Measurements from ENCODE around the gene VPS26C.

Gene VPS26C

DNA sequence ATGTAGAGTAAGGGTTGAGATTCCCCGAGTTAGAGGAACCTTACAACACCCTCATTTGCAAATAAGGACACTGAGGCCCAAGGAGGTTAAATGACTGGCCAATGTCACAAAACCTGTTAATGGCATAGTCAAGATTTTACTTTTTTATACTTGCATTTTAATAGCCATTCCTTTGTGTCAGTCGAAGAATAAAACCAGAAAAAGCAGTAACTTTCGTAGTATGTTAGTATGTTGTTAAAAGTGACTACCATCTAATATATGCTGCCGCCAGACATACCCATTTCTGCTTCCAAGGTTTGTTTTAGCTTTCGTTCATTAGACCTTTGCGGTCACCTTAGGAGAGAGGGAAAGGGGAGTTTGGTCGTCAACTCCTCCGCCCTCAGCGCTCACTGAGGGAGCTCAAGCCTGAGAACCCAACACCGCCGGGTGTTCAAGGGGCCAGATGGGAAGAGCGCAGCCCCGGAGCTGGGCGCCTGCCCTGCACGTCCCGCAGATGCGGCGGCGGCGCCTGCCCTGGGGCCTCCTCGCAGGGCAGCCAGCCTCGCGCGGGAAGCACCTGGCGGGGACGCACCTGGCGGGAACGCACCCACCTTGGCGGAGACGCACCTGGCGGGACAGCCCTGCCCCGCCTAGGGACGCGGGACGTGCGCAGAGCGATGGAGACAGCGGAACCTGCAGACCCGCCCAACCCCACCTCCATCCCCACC lies 466 bp downstream of the VPS26C start:
- DNase-seq (ENCODE audit: low spot score) (no peak), FAIRE-seq (no peak)

DNA sequence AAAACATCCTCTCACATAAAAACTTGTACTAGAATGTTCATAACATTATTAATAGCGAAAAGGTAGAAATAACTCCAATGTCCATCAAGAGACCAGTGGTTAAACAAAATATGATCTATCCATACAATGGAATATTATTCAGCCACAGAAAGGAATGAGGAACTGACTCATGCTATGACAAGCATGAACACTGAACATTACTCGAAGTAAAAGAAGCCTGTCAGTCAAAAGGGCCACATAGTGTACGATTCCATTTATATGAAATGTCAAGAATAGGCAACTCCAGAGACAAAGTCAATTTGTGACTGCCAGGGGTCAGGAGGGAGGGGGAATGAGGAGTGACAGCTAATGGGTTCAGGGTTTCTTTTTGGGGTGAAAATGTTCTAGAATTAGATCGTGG lies 2.3 kb downstream of the VPS26C start:
- FAIRE-seq (no peak), DNase-seq (ENCODE audit: low spot score) (no peak)

DNA sequence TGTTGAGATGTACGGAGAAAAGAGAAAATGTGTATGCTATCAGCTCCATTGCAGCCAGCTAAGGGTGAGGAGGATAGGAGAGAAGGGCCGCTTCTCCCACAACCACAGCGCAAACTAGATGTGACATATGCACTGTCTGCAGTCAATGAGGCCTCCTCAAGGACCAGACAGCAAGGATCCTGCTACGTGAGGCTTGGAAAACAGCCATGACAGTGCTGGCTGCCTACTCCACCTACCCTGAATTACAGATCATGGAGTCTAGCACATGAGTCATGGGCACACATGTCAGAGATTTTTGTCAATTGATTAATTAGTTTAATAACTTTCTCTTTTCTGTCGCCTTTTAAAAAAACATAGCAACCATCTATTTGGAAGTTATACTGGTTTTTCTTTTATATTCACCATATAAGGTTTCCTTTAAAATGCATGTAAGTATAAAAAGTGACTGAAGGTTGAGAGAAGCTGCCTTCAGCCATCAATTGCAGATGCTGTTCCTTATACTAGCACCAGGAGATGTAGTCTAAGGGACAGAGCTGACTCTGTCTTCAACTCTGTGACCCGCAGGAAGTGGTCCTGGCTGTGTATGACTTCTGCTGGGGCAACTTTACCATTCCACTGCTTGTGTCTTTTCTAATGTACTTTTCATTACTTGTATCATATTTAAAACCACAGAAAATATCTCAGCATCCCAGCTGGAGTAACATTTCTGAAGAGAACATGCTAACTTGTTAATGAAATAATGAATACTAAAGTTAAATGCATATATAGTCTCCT lies 3.1 kb downstream of the VPS26C start:
- no peak for FAIRE-seq

DNA sequence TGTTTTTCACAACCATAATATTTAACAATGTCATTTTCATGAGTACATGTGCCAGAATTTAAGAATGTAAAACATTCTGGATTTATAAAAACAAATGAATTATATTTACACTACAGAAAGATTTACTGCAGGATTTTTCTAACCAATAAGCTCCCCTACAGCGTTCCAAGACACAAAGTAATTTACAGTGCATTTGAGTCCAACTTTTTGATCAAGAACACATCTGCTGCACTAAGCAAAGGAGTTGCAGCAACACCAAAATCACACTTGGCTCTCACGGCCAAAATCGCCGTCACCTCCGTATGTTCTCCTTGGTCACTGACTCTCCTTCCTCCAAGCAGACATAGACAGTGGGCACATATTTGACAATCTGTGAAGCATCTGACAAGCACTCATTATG lies 7.7 kb downstream of the VPS26C start:
- FAIRE-seq (no peak), DNase-seq (ENCODE audit: low spot score) (no peak)

More for the DNA sequence above, 3.1 kb downstream of the VPS26C start:
- no peak for DNase-seq (ENCODE audit: low spot score)

DNA sequence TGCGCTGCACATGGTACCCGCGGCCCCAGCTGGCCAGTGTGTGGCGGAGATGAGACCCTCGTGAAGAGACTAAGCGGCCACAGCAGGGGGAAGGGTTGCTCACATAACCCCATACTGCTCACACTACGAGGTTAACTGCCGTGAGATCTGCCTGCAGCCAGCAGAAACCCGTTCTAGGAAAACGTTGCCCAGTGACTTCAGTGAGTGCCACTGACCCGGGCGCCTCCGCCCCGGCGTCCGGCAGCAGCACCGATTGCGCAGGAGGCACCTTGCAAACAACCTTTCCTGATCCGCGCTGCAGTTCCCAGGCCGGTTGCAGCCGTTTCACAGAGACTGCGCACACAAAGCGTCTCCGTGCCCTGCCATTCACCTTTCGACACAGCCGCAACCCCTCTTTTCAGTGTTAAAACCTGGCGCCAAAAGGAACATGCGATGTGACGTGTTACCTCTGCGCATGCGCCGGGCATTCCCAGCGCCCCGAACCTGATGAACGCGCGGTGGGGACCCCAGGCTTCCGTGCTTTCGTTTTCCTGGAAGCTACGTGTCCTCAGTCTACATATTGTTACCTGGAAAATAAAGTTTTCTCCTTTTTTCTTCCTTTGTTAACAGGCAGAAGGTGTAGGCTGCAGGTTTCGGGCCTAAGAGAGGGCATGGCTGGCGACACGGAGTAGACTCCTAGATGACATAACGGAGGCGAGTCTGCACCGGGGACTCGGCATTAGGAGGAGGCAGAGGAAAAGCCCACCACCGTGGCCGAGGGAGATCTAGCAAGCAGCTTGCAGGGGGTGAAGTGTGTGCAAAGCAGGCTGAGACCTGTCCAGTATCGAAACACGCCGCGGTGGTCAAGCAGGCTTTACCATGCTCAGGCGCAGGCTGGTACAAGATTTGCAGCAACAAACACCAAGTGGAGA lies 8.9 kb downstream of the VPS26C start:
- FAIRE-seq: no peak
- DNase-seq (ENCODE audit: low spot score): no peak

DNA sequence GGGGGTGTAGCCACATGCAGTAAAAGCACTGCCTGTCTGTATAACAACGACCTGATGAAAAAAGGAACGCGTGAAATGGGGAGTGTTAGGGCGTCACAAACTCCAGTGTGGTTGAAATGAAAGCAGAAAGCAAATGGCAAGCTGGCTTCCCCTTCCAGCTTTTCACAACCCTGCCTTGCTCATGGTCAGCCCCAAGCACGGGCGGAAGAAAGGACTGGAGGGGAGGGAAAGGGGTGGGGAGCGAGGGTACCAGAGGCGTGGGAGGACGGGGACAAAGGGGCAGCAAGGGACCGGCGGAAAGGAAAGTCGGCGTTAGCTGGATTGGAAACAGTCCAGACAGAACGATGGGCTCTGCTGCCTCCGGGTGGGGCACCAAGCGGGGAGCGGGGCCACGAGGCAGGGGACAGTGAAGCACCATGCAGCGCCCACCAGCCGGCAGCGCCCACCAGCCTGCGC lies 9.6 kb downstream of the VPS26C start:
- DNase-seq (ENCODE audit: low spot score) (no peak), FAIRE-seq (no peak)

DNA sequence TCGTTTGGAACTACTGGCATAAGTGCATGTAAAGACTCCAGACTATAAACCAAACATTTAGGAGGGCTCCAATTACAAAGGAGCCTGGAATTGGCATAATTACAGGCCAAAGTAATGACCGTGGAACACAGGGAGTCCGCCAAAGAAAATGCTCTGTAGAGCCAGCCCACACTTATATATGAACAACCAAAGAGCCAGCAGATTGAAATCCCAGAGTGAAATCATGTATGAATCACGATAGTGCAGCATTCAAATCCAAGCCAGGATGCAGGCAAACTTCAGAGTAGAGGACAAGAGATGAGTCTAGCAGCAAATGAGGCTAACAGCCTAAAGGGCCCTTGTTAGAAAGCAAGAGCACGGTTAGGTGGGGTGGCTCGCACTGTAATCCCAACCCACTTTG lies 13.1 kb downstream of the VPS26C start:
- FAIRE-seq (no peak), DNase-seq (ENCODE audit: low spot score) (no peak)

DNA sequence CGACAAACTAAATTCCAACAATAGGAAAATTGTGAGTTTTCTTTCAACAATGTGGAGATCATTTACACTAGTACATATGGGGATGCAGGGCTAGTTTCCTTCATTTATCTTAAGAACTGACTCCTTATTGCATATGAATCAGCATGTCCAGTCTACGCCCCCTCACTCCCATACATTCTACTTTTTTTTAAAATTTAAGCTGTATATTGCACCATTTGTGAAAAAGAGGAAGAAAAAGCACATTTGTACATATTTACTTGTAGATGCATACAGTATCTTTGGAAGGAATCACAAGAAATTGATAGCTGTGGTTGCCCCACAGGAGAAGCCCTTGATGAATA lies 15.9 kb downstream of the VPS26C start:
- FAIRE-seq (no peak), DNase-seq (ENCODE audit: low spot score) (no peak)

DNA sequence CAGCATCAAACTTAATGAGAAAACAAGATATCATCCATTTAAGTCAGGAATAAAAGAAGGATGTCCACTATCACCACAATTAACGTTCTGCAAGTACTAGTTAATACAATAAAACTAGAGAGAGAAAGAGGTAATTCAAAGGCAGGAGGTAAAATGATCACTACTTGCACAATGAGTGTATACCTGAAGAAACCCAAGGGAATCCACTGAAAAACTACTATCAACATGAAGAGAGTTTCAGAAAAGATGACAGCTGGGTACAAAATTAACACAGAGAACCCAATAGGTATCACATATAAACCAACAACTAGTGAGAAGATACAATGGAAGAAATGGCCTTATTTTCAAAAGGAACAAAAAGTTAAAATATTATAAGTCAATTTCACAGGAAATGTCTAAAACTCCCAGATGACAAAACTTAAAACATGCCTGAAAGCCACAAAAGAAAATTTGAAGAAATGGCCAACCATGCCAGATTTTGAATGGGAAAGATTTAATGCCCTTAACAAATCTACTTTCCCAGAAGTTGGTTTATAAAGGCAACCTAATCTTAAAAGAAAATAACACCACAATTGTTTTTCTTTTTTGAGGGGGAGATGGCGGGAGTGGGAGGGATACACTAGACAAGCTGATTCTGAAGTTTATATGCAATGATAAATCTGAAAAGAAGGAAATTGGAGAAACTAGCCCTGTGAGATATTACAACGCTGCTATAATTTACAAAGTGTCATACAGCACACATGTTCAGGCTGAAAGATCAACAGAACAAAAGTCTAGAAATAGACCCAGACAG lies 17.8 kb downstream of the VPS26C start:
- DNase-seq (ENCODE audit: low spot score) (no peak), FAIRE-seq (no peak)

DNA sequence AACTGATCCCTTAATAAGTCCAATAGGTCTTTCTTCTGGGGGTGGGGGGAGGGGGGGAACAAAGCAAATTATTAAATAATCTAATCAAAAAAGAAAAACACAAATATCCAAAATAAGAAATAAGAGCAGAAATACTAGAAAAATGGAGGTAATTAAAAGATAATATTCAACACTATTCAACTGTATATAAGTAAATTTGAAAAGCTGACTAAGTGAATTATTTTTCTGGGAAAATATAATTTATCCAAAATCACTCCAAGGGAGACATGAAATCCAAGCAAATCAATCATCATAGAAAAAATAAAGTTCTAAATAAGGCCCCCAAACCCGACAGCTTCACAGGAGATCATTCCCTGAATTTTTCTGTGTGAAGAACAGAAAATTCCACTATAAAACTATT lies 18.8 kb downstream of the VPS26C start:
- DNase-seq (ENCODE audit: low spot score): no peak

DNA sequence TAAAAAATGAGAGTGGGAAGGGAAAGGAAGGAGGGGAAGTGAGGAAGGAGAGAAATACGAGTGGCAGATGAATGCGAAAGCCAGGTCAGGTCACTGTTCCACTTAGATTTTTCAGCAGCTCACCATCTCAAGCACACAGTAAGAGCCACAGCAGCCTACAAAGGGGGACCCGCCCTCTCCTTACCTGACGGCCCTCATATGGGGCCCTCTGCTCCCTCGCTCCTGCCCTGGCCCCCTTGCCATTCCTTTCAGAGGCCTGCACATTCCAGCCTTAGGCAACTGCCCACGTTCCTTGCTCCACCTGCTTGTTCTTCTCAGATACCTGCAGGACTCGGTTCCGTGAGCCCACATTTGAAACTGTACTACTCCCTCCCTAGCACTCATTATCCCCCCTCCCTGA lies 22.0 kb downstream of the VPS26C start:
- DNase-seq (ENCODE audit: low spot score) (no peak), FAIRE-seq (no peak)

More for the DNA sequence above, 18.8 kb downstream of the VPS26C start:
- FAIRE-seq: no peak

DNA sequence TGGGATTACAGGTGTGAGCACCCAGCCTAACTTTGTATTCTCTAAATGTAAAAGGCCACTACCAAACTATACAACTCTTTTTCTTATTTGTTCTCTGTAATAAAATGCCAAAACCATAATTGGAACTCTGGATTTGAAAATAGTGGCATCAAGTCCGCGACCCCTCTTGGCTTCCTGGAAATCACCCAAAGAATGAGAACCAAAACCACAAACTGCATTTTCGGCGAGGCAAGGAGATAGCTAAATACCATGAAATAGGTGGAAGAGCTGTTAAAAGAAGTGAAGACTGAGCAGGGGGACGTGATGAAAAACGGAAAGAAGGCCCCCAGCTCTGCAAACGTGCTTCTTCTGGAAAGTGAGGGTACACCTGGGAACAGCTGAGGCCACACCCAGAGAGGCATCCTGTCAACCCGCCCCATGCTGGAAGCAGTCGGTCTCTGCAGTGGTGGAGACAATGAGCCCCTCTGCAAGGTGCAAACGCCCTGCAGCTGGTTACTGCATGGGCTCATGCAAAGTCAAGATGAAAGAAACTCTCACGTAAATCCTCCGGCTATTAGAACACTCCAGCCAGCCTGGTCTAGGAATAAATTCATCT lies 22.5 kb downstream of the VPS26C start:
- DNase-seq (ENCODE audit: low spot score) (no peak), FAIRE-seq (no peak)

DNA sequence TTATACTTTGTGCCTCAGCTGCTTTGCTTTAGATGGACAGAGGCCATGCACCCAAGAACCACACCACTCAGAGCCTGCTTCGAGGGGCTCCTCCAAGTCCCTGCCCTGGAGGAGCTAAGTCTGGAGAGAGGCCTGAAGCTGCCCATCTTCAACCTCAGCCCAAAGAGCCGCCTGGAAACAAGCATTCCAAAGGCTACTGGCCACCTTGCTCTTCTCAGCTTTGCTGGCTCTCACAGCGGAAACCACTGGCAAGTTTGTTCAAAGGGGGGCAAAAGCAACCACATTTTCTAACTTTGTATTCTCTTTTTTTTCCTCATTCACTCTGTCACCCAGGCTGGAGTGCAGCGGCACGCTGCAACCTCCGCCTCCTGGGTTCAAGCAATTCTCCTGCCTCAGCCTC lies 23.2 kb downstream of the VPS26C start:
- DNase-seq (ENCODE audit: low spot score) (no peak), FAIRE-seq (no peak)

DNA sequence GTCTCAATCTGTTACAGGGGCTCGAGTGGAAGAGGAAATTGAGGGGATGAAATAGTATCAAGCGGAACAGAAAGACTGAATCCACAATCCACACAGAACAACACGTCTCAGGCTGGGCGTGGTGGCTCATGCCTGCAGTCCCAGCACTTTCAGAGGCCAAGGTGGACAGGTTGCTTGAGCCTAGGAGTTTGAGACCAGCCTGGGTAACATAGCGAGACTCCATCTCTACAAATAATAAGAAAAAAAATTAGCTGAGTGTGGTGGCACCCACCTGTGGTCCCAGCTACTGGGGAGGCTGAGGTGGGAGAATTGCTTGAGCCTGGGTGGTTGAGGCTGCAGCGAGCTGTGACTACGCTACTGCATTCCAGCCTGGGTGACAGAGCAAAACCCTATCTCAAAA lies 25.7 kb downstream of the VPS26C start:
- DNase-seq (ENCODE audit: low spot score) (no peak), FAIRE-seq (no peak)

DNA sequence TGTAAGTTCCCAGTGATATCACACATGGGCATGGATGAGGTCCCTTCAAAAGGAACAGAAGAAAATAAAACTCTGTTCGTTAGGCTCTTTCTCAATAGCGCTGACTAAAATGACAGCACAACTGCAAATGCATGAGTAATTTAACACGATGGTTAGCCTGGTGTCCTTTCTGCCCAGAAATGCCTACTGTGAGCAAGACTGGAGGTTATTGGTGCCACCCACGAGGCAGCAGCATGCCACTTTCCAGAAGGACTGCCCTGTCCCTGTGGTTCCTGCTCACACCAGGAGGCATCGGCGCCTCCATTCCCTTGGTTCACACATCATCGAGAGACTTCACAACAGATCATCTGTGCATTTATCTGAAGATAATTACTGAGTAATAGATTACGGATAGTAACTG lies 26.2 kb downstream of the VPS26C start:
- DNase-seq (ENCODE audit: low spot score) (no peak), FAIRE-seq (no peak)

DNA sequence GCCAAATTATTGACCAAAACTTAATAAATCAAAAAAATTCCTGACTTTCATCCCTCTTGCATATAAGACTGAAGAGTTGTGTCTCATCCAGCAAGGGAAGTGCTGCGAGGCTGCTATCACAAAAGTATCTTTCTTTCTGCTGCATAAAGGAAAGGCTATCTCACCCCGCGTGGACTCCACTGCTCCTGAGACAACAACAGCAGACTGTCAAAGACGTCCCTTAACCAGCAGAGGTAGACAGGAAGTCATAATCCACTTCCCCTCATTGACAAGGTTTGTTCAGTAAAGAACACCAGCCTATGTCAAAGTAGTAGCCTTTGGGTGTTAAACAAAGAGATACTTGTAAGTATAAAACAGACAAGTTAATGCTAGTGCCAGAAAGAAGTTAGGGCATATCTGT lies 29.4 kb downstream of the VPS26C start:
- DNase-seq (ENCODE audit: low spot score): no peak
- no peak for FAIRE-seq

DNA sequence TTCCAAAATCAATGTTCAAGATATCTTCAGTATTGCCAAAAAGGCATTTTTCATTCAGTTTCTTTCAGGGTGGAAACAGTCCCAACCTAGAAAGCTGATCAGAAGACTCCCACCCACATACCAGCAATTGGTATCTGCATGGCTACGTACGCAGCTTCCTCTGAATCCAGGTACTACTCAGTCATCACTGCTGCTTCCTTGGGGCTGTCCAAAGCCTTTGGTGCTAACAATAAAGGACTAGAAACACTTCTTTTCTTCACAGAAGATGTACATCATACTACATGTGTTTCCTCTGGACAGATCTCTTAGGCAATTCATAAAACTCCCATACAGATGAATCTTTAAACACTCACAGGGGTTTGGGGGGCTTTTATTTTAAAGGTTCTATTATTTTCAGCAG lies 29.8 kb downstream of the VPS26C start:
- DNase-seq (ENCODE audit: low spot score) (no peak), FAIRE-seq (no peak)

DNA sequence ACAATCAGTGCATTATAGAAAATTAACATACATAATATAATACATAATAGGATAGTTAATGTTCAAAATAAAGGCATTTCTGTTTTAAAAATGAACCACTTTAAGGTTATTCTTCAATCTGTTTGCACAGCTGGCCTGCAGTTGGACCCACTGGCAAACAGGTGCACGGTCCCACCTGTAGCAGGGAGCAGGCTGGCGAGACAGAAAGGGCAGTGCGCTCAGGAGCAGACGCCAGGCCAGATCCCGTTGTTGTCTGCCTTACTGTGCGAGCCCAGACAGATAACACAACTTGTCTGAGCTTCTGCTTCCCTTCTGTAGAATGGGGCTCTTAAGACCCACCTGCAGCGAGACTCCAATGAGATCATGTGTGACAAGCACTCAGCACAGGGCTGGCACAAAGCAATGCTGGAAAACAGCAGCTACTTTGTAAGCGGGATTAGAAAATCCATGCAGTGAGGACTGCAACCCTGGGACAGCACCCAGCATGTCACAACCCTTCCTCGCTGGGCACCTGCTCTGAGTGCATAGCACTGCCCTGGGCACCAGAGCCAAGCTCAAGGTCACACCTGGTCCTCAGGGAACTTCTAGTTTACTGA lies 33.5 kb downstream of the VPS26C start:
- FAIRE-seq: no peak
- DNase-seq (ENCODE audit: low spot score): no peak

DNA sequence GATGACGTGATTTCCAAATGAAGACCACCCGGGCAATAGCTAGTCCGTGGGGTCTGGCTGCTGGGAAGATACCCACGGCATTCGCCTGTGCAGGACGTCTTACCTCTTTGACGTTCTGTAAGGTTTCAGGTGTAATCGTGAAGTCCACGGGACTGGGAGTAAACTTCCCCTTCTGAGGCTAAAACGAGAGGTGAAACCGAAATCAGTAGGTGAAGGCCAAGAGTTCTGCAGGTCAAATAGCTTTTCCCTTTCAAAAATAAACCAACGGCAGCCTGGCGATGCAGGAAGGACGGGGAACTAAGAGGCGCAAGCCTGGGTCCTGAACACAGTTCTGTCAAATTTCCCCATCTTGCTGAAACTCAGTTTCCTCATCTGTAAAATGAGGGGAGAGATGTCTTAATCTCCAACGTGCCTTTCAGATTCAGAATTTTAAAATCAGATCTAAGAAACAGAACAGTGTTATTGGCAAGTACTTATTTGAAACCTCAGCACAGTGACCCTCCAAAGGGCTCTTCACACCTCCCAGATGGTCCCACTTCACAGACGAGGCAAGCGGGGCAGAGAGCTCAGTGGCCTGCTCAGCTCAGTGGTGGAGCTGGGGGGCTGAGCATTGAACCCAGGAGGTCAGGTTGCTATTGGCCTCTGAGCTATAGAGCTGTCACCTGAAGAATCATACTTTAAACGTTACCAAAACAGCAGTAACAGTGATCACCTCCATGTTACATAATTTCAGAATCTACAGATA lies 34.7 kb downstream of the VPS26C start:
- FAIRE-seq (no peak), DNase-seq (ENCODE audit: low spot score) (no peak)

DNA sequence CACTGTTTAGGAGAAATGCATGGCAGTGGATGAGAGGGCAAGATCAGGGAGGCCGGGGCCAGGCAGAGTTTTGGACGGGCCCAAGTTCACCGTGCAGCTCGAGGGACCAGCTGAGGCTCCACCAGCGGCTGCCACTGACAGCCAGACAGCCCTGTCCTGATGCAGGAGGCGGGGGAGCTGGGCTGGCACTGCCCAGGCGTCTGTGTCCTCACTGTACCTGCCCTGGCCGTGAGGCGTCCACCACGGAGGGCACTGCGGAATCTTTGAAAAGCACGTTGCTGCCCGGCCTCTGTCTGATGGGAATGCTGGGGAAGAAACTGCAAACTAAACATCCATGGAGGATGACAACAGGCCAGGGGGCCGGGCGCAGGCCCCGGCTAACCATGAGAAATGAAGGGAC lies 35.5 kb downstream of the VPS26C start:
- FAIRE-seq (no peak), DNase-seq (ENCODE audit: low spot score) (no peak)
